Rectal smooth muscle tissue (tissue), 1 donor: Measurements from ENCODE around the gene LHX2.

Experiments used
- H3K27ac ChIP-seq: one replicate; pipeline ENCODE4 v1.7.0; 2013; ENCODE audit warnings: low read depth, low read length, inconsistent platforms
- H3K27me3 ChIP-seq: one replicate; pipeline ENCODE4 v1.7.0; 2013; ENCODE audit warnings: low read length; ENCODE audit not compliant: control insufficient read depth, insufficient read depth
- H3K36me3 ChIP-seq: one replicate; pipeline ENCODE4 v1.7.0; 2013; ENCODE audit warnings: low read length; ENCODE audit not compliant: control insufficient read depth, insufficient read depth
- H3K4me1 ChIP-seq: one replicate; pipeline ENCODE4 v1.7.0; 2013; ENCODE audit warnings: low read length; ENCODE audit not compliant: control insufficient read depth, insufficient read depth
- H3K4me3 ChIP-seq: one replicate; pipeline ENCODE4 v1.7.0; 2013; ENCODE audit warnings: low read length
- H3K9ac ChIP-seq: one replicate; pipeline ENCODE4 v1.7.0; 2013; ENCODE audit warnings: low read length

LHX2 gene

GRCh38 chr9:124018730-124019697 is 7.4 kb downstream of the LHX2 start:
- Histone ChIP-seq H3K36me3 (no peaks in the 10 kb centered on the region), H3K4me1 (no peaks in the 10 kb centered on the region), H3K27ac (no peak overlapping the region), H3K27me3 (peaks cover 79% of the 10 kb centered on the region), H3K9ac (no peak overlapping the region), H3K4me3 (no peak overlapping the region)

- no peak overlapping the region for H3K27ac ChIP-seq
- H3K4me1 ChIP-seq, result no peaks in the 10 kb centered on the region
- H3K9ac ChIP-seq, result no peak overlapping the region
- no peaks in the 10 kb centered on the region for H3K36me3 ChIP-seq
- H3K27me3 ChIP-seq, result peaks cover 71% of the 10 kb centered on the region
- H3K4me3 ChIP-seq, result no peak overlapping the region
Measured at GRCh38 chr9:124019771-124020519, 8.4 kb downstream of the LHX2 start.

- Histone ChIP-seq H3K4me1 (no peaks in the 10 kb centered on the region), H3K27me3 (peaks cover 63% of the 10 kb centered on the region), H3K36me3 (no peaks in the 10 kb centered on the region), H3K9ac (no peak overlapping the region), H3K4me3 (no peak overlapping the region), H3K27ac (no peak overlapping the region)
Measured at GRCh38 chr9:124020520-124021384, 9.2 kb downstream of the LHX2 start.

GRCh38 chr9:124021385-124021769 is 9.8 kb downstream of the LHX2 start:
- H3K9ac ChIP-seq, result no peak overlapping the region
- no peak overlapping the region for H3K4me3 ChIP-seq
- no peak overlapping the region for H3K27ac ChIP-seq
- no peaks in the 10 kb centered on the region for H3K36me3 ChIP-seq
- H3K4me1 ChIP-seq, result no peaks in the 10 kb centered on the region
- H3K27me3 ChIP-seq, result peaks cover 61% of the 10 kb centered on the region

- Histone ChIP-seq H3K27me3 (peaks cover 50% of the 10 kb centered on the region), H3K4me1 (no peaks in the 10 kb centered on the region), H3K27ac (no peak overlapping the region)
Measured at GRCh38 chr9:124022201-124023121, 10.9 kb downstream of the LHX2 start.

GRCh38 chr9:124024107-124024506 is 12.5 kb downstream of the LHX2 start:
- no peak overlapping the region for H3K9ac ChIP-seq
- H3K4me1 ChIP-seq, result no peaks in the 10 kb centered on the region
- no peaks in the 10 kb centered on the region for H3K36me3 ChIP-seq
- H3K27me3 ChIP-seq, result peaks cover 38% of the 10 kb centered on the region
- no peak overlapping the region for H3K4me3 ChIP-seq
- no peak overlapping the region for H3K27ac ChIP-seq

More at GRCh38 chr9:124022201-124023121, 10.9 kb downstream of the LHX2 start:
- H3K36me3 ChIP-seq, result no peaks in the 10 kb centered on the region
- H3K4me3 ChIP-seq, result no peak overlapping the region
- no peak overlapping the region for H3K9ac ChIP-seq

- H3K36me3 ChIP-seq, result no peaks in the 10 kb centered on the region
- H3K9ac ChIP-seq, result no peak overlapping the region
- no peak overlapping the region for H3K27ac ChIP-seq
- no peak overlapping the region for H3K4me3 ChIP-seq
- H3K4me1 ChIP-seq, result no peaks in the 10 kb centered on the region
- H3K27me3 ChIP-seq, result peaks cover 8% of the 10 kb centered on the region
Measured at GRCh38 chr9:124029617-124030016, 18.0 kb downstream of the LHX2 start.

GRCh38 chr9:124030969-124031451 is 19.4 kb downstream of the LHX2 start:
- Histone ChIP-seq H3K4me3 (peak overlapping the region; percentile 32), H3K9ac (no peak overlapping the region), H3K27me3 (peaks cover 10% of the 10 kb centered on the region), H3K36me3 (no peaks in the 10 kb centered on the region), H3K27ac (no peak overlapping the region), H3K4me1 (no peaks in the 10 kb centered on the region)

- Histone ChIP-seq H3K4me3 (no peak overlapping the region), H3K27ac (no peak overlapping the region), H3K36me3 (no peaks in the 10 kb centered on the region), H3K9ac (no peak overlapping the region), H3K4me1 (no peaks in the 10 kb centered on the region), H3K27me3 (peaks cover 12% of the 10 kb centered on the region)
Measured at GRCh38 chr9:124032247-124032646, 20.7 kb downstream of the LHX2 start.

- H3K4me3 ChIP-seq, result no peak overlapping the region
- peaks cover 12% of the 10 kb centered on the region for H3K27me3 ChIP-seq
- H3K36me3 ChIP-seq, result no peaks in the 10 kb centered on the region
- no peak overlapping the region for H3K9ac ChIP-seq
- no peaks in the 10 kb centered on the region for H3K4me1 ChIP-seq
- no peak overlapping the region for H3K27ac ChIP-seq
Measured at GRCh38 chr9:124033348-124033747, 21.8 kb downstream of the LHX2 start.

GRCh38 chr9:124033967-124034366 is 22.4 kb downstream of the LHX2 start:
- H3K36me3 ChIP-seq, result no peaks in the 10 kb centered on the region
- no peak overlapping the region for H3K9ac ChIP-seq
- peaks cover 12% of the 10 kb centered on the region for H3K27me3 ChIP-seq
- no peak overlapping the region for H3K27ac ChIP-seq
- H3K4me3 ChIP-seq, result no peak overlapping the region
- H3K4me1 ChIP-seq, result no peaks in the 10 kb centered on the region
